ENCODE results near the gene GLUL. TPM values are rescaled to one million over a fixed set of nuclear protein-coding genes. Genes with fewer than 3 reads are reported as not detected.
"Not testable (repeated sequence)": the region's sequence is repeated elsewhere in the genome, so short reads cannot be mapped to it uniquely, and the experiment has no call there.

GLUL gene
- total RNA-seq, 1 donor from 2014 or later, result 435 TPM

DNA sequence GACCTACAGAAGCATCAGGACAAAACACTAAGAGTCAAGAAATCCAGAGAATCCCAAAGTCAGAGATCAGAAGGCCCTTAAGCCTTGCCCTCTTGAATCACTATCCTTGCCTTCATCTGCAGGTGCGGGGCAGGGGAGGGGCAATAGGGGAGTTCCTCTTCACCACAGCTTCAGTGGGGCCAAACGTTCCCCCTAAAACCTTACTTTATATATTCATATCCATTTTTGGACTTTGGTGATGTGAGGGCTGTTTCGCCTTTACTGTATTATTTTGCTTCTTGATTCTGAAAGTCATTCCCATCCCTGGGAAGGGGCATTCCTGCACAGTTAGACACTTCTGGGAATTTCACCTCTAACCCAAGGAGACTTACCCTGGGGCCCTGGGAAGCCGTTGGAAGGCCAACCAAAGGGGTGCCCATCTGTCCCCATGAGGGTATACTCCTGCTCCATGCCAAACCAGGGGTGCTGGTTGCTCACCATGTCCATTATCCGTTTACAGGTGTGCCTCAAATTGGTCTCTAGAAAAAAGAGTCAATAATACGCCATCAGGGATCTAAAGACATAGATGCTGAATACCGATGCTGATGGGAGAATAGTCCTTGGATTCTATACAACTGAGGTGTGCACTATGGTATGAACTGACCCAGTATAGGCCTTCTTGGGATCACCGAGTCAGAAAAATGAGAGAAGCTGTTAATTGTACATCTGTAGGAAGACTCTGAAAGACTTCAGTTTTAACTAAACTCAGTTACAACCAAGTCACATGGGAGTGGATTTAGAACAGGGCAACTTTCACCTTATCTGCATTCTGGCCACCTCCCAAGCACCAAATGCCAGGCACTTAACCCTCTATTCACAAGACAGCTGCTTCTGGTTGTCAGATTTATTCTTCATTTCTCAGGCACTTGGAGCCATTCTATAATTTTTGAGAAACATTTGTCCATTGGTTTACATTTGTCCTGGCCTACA is 5.4 kb downstream of the GLUL start:
- Histone ChIP-seq H3K9ac (ENCODE audit: low read depth in 1 of 3, low read length in 3 of 3) (no peak overlapping the region), H3K36me3 (ENCODE audit: control insufficient read depth in 3 of 3, insufficient read depth in 3 of 3, low read length in 3 of 3) (peaks cover 72 to 76% (median 74%) of the 10 kb centered on the region in 3 donors), H3K9me3 (ENCODE audit: control insufficient read depth in 3 of 3, low read length in 3 of 3) (no peaks in the 10 kb centered on the region), H3K4me3 (ENCODE audit: low read length in 3 of 3) (no peak overlapping the region), H3K4me1 (ENCODE audit: control insufficient read depth in 3 of 3, insufficient read depth in 3 of 3, low read length in 3 of 3) (peaks cover 19 to 42% (median 25%) of the 10 kb centered on the region in 3 donors), H3K27me3 (ENCODE audit: control insufficient read depth in 3 of 3, insufficient read depth in 3 of 3, low read length in 3 of 3) (no peaks in the 10 kb centered on the region), H3K27ac (ENCODE audit: low read depth, low read length) (peak overlapping the region; percentile 7)

DNA sequence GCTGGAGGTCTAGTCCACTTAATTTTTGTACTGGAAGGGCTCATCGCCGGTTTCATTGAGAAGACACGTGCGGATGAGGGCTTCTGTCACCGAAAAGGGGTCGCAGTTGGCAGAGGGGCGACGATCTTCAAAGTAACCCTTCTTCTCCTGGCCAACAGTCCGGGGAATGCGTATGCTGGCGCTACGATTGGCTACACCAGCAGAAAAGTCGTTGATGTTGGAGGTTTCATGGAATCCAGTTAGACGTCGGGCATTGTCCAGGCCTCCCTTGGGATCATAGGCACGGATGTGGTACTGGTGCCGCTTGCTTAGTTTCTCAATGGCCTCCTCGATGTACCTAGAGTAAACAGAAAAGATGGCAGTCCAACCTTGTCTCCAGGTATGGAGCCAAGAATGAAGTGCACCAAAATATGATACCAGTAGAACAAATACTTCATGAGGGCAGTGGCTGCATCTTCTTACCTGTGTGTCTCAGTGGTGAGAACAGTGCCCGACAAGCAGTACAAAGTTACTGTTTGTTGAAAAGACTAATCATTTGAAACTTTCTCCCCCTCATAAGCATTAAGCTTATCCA is 7.1 kb downstream of the GLUL start:
- Histone ChIP-seq H3K4me1 (ENCODE audit: control insufficient read depth in 3 of 3, insufficient read depth in 3 of 3, low read length in 3 of 3) (peaks cover 16 to 36% (median 25%) of the 10 kb centered on the region in 3 donors), H3K36me3 (ENCODE audit: control insufficient read depth in 3 of 3, insufficient read depth in 3 of 3, low read length in 3 of 3) (peaks cover 62 to 71% (median 65%) of the 10 kb centered on the region in 3 donors)

DNA sequence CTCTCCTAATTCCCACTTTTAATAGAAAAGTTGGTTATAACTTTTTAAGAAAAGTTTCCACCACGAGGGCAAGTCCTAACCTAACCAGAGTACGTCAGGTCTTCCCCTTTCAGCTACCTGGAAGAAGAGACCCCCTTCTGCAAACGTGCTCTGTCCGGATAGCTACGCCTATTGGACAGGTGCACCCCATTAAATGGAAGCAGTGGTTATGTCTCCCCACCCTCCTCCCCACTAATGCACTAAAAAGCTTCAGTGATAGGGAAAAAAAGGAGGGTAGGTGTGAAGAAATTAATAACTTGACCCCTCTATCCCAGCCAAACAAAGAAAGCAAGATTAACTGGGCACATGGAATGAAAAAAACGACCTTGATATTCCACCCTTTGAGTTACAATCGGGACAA is 7.7 kb downstream of the GLUL start:
- Histone ChIP-seq H3K27me3 (ENCODE audit: control insufficient read depth in 3 of 3, insufficient read depth in 3 of 3, low read length in 3 of 3) (no peaks in the 10 kb centered on the region), H3K4me1 (ENCODE audit: control insufficient read depth in 3 of 3, insufficient read depth in 3 of 3, low read length in 3 of 3) (peaks cover 15 to 34% (median 24%) of the 10 kb centered on the region in 3 donors), H3K36me3 (ENCODE audit: control insufficient read depth in 3 of 3, insufficient read depth in 3 of 3, low read length in 3 of 3) (peaks cover 61 to 71% (median 62%) of the 10 kb centered on the region in 3 donors), H3K4me3 (ENCODE audit: low read length in 3 of 3) (no peak overlapping the region), H3K9me3 (ENCODE audit: control insufficient read depth in 3 of 3, low read length in 3 of 3) (no peaks in the 10 kb centered on the region), H3K27ac (ENCODE audit: low read depth, low read length) (no peak overlapping the region), H3K9ac (ENCODE audit: low read depth in 1 of 3, low read length in 3 of 3) (no peak overlapping the region)

More for the DNA sequence above, 7.1 kb downstream of the GLUL start:
- Histone ChIP-seq H3K27ac (ENCODE audit: low read depth, low read length) (no peak overlapping the region), H3K9me3 (ENCODE audit: control insufficient read depth in 3 of 3, low read length in 3 of 3) (no peaks in the 10 kb centered on the region), H3K27me3 (ENCODE audit: control insufficient read depth in 3 of 3, insufficient read depth in 3 of 3, low read length in 3 of 3) (no peaks in the 10 kb centered on the region), H3K9ac (ENCODE audit: low read depth in 1 of 3, low read length in 3 of 3) (no peak overlapping the region), H3K4me3 (ENCODE audit: low read length in 3 of 3) (no peak overlapping the region)

DNA sequence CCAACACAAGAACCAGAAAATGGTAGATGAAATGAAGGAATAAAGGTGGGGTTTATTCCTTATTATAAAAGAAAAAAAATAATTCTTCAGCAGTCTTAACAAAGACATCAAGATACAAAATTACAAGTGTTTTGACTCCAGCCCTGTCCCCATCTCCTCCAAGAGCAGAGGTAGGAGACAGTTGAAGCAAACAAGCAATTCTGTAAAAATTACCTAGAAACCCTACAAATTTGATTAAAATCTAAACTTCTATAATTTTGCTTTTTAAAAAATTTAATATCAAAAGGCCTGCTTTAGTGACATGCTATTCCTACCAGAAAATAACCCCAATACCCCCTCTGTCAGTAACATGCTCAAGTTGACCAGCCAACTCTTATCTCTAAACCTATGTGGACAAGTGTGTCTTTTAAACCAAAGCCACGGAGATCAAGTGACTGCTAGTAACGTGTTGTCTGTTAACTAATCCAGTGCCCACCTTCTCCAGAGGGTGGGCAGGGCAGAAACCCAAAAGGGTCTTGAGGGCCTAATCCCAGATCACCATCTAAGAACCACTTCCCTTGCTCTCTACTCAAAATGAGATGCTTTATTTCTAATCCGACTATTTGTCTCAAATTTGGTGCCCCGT is 8.4 kb downstream of the GLUL start:
- peaks cover 56 to 66% (median 57%) of the 10 kb centered on the region in 3 donors for H3K36me3 ChIP-seq (ENCODE audit: control insufficient read depth in 3 of 3, insufficient read depth in 3 of 3, low read length in 3 of 3)
- no peaks in the 10 kb centered on the region for H3K27me3 ChIP-seq (ENCODE audit: control insufficient read depth in 3 of 3, insufficient read depth in 3 of 3, low read length in 3 of 3)
- no peaks in the 10 kb centered on the region for H3K9me3 ChIP-seq (ENCODE audit: control insufficient read depth in 3 of 3, low read length in 3 of 3)
- H3K9ac ChIP-seq (ENCODE audit: low read depth in 1 of 3, low read length in 3 of 3), result no peak overlapping the region
- peaks cover 7 to 29% (median 16%) of the 10 kb centered on the region in 3 donors for H3K4me1 ChIP-seq (ENCODE audit: control insufficient read depth in 3 of 3, insufficient read depth in 3 of 3, low read length in 3 of 3)
- no peak overlapping the region for H3K27ac ChIP-seq (ENCODE audit: low read depth, low read length)
- no peak overlapping the region for H3K4me3 ChIP-seq (ENCODE audit: low read length in 3 of 3)

DNA sequence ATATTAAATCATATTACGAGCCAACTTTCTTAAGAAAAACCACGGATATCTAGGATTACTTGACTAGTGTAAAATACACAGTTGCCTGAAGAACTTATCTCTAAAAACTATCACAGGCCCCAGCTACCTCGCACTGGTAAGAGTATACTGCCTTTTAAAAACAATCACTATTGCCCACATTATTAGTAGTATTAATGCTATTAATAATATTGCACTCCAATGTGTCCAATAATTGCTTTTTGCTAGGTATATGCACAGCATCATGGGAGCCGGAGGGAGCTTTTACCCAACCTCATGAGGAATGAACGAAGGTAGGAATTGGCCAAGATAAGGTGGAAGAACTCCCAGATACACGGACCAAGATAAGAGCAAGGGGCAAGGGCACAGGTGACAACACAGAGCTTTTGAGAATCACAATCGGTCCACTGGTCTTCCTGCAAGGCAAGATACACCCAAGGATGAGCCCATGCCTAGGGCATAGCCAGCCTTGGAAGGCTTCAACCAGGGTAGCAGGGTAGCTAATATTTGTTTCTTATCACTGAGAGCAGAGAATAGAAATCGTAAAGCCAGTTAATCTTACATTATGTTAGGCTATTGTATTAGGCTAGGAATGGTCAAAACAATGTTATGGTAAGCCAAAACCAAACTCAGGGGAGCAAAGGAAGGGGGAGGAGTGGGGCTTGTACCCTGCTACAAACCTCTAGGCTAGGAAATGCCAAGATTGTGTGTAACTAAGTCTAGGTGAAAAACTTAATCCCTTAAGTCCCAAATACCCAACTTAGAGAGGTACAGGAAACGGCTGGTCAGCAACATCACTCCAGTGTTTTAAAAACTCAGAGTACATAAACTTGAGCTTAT is 9.4 kb downstream of the GLUL start:
- Histone ChIP-seq H3K27me3 (ENCODE audit: control insufficient read depth in 3 of 3, insufficient read depth in 3 of 3, low read length in 3 of 3) (no peaks in the 10 kb centered on the region), H3K4me3 (ENCODE audit: low read length in 3 of 3) (no peak overlapping the region), H3K4me1 (ENCODE audit: control insufficient read depth in 3 of 3, insufficient read depth in 3 of 3, low read length in 3 of 3) (peaks cover 10 to 29% (median 13%) of the 10 kb centered on the region in 3 donors), H3K36me3 (ENCODE audit: control insufficient read depth in 3 of 3, insufficient read depth in 3 of 3, low read length in 3 of 3) (peaks cover 47 to 57% (median 49%) of the 10 kb centered on the region in 3 donors), H3K9me3 (ENCODE audit: control insufficient read depth in 3 of 3, low read length in 3 of 3) (no peaks in the 10 kb centered on the region), H3K27ac (ENCODE audit: low read depth, low read length) (peak overlapping the region; percentile 23), H3K9ac (ENCODE audit: low read depth in 1 of 3, low read length in 3 of 3) (no peak overlapping the region)

DNA sequence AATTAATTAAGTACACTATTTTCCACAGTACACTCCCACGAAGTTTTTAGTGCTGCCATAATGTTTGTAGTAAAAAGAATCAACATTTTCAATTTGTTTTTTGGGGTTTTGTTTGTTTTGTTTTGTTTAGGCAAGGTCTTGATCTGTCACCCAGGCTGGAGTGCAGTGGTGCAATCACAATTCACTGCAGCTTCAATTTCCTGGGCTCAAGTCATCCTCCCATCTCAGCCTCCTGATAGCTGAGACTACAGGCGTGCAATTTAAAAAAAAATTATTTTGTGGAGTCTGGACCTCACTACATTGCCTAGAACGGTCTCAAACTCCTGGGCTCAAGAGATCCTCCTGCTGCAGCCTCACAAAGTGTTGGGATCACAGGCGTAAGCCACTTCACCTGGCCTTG is 11.4 kb downstream of the GLUL start:
- no peaks in the 10 kb centered on the region for H3K27me3 ChIP-seq (ENCODE audit: control insufficient read depth in 3 of 3, insufficient read depth in 3 of 3, low read length in 3 of 3)
- H3K9ac ChIP-seq (ENCODE audit: low read depth in 1 of 3, low read length in 3 of 3), result no peak overlapping the region
- no peak overlapping the region for H3K27ac ChIP-seq (ENCODE audit: low read depth, low read length)
- peaks cover under 1 to 13% (median 11%) of the 10 kb centered on the region in 3 donors for H3K4me1 ChIP-seq (ENCODE audit: control insufficient read depth in 3 of 3, insufficient read depth in 3 of 3, low read length in 3 of 3)
- H3K9me3 ChIP-seq (ENCODE audit: control insufficient read depth in 3 of 3, low read length in 3 of 3), result no peaks in the 10 kb centered on the region
- H3K4me3 ChIP-seq (ENCODE audit: low read length in 3 of 3), result no peak overlapping the region
- peaks cover 28 to 37% (median 29%) of the 10 kb centered on the region in 3 donors for H3K36me3 ChIP-seq (ENCODE audit: control insufficient read depth in 3 of 3, insufficient read depth in 3 of 3, low read length in 3 of 3)

DNA sequence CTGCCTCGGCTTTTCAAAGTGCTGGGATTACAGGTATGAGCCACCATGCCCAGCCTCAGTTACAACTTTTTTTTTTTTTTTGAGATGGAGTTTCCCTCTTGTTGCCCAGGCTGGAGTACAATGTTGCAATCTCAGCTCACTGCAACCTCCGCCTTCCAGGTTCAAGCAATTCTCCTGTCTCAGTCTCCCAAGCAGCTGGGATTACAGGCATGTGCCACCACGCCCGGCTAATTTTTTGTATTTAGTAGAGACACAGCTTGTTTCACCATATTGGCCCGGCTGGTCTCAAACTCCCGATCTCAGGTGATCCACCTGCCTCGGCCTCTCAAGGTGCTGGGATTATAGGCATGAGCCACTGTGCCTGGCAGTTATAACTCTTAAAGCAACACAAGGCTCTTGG is 11.8 kb downstream of the GLUL start:
- H3K9me3 ChIP-seq (ENCODE audit: control insufficient read depth in 3 of 3, low read length in 3 of 3); H3K9ac ChIP-seq (ENCODE audit: low read depth in 1 of 3, low read length in 3 of 3); H3K4me3 ChIP-seq (ENCODE audit: low read length in 3 of 3); H3K27me3 ChIP-seq (ENCODE audit: control insufficient read depth in 3 of 3, insufficient read depth in 3 of 3, low read length in 3 of 3); H3K27ac ChIP-seq (ENCODE audit: low read depth, low read length): not testable (repeated sequence)
- H3K36me3 ChIP-seq (ENCODE audit: control insufficient read depth in 3 of 3, insufficient read depth in 3 of 3, low read length in 3 of 3), result peaks cover 24 to 33% (median 26%) of the 10 kb centered on the region in 3 donors
- H3K4me1 ChIP-seq (ENCODE audit: control insufficient read depth in 3 of 3, insufficient read depth in 3 of 3, low read length in 3 of 3), result peaks cover 0 to 13% (median 11%) of the 10 kb centered on the region in 3 donors

DNA sequence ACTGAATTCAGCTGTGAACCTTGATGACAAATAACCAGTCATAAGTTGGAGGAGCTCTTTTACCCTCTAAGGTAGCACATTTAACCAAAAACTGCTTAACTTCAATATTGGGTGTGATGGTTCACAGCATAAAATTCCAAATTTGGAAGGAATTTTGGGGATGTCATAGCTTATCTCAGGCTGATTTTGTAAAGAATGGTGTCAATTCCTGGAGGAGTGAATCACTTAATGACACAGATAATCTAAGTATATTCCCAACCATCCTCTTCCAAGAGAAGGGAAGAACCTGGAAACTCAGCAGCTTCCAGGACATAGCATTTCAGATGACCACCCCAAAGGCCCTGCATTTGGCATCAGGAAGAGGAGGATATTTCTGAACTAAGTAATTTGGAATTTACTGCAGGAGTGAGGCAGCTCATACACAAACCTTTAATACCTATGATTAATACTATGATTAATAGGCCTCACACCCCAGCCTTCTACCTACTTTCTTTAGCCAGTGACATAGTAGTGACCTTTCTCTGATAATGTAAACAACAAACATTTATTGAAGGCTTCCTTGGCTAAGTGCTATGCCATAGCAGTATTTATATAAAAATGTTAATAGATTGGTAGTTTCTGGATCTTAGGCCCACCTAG is 14.5 kb downstream of the GLUL start:
- Histone ChIP-seq H3K36me3 (ENCODE audit: control insufficient read depth in 3 of 3, insufficient read depth in 3 of 3, low read length in 3 of 3) (peaks cover under 1 to 7% (median 5%) of the 10 kb centered on the region in 3 donors), H3K4me3 (ENCODE audit: low read length in 3 of 3) (no peak overlapping the region), H3K27me3 (ENCODE audit: control insufficient read depth in 3 of 3, insufficient read depth in 3 of 3, low read length in 3 of 3) (no peaks in the 10 kb centered on the region), H3K9me3 (ENCODE audit: control insufficient read depth in 3 of 3, low read length in 3 of 3) (no peaks in the 10 kb centered on the region), H3K9ac (ENCODE audit: low read depth in 1 of 3, low read length in 3 of 3) (no peak overlapping the region), H3K4me1 (ENCODE audit: control insufficient read depth in 3 of 3, insufficient read depth in 3 of 3, low read length in 3 of 3) (peaks cover 5 to 19% (median 11%) of the 10 kb centered on the region in 3 donors), H3K27ac (ENCODE audit: low read depth, low read length) (peak overlapping the region; percentile 61)

Measured in skeletal muscle tissue (tissue), 4 donors.